HG03565 (cell line): ENCODE results near the gene MRPS10.
A peak's percentile ranks its signal among the peaks of the same experiment; 100 is the strongest.

Experiments used
- ATAC-seq: cut with Tn5 transposase; IDR thresholded peaks from one replicate; pipeline ENCODE4 v1.9.1; 2021; ENCODE audit warnings: mild to moderate bottlenecking, moderate library complexity; ENCODE audit not compliant: unreplicated experiment

MRPS10 gene

GRCh38 chr6:42217519-42218367 is at the start of gene MRPS10:
MRPS10 (minus strand) TSS chr6:42217861; CDS start chr6:42217849, 12 bp downstream.
- ATAC-seq = peak; percentile 78

GRCh38 chr6:42266538-42266937 is 48.9 kb upstream of the MRPS10 start:
- ATAC-seq = no peak

DNA sequence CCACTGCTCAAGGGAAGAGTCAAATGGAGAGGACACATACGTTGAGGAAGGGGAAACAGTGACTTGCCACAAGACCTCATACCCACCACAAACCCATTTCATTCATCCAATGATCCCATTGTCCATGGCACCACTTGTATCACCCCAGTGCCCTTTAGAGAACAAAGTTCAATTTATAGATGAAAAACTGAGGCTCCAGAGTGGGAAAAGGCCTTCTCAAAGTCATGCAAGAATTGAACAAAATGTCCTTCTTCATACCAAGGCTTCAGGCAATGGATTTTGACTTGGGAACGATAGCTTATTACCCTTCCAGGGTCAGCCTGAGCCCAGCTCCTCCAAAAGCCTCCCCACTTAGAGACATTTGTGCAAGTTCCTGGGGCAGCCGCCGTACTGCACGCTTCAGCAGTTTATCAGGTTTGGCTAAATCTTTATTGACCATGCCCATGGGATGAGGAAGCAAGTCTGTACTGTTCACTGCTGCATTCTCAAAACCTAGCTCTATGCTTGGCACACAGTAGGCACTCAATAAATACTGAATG is 47.3 kb upstream of the MRPS10 start:
- ATAC-seq = no peak

DNA sequence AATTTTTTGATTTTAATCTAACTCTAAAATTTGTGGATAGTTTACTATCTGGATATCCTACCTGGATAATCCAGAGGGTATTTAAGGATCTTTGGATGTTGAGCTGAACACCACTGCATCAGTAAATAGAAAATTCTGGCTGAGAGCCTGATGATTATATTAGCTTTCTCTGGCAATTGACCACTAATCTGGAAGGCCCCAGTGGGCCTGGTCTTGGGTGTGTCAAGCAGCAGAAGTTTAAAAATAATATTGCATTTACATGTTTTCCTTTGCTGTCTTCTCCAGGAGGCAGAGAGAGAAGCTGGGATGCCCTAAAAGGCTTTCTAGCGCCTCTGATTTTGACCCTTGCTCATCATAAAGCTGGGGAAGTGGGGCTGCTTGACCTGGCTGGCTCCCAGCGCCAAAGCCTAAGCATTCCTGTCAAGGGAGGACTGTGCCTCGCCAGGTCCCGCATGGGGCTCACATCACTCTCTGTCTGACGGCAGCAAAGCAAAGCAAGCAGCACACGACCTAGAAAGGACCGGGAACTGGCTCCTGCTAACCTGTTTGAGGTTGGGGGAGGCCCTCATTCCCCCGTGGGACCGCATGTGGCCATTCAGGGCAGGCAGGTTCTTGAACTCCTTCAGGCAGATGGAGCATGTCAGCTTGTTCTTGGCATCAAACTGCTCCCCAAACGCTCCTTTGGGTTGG is 46.6 kb upstream of the MRPS10 start:
- ATAC-seq = no peak

GRCh38 chr6:42263165-42263728 is 45.6 kb upstream of the MRPS10 start:
- ATAC-seq = no peak

- ATAC-seq = no peak
Measured at GRCh38 chr6:42260972-42261371, 43.3 kb upstream of the MRPS10 start.

DNA sequence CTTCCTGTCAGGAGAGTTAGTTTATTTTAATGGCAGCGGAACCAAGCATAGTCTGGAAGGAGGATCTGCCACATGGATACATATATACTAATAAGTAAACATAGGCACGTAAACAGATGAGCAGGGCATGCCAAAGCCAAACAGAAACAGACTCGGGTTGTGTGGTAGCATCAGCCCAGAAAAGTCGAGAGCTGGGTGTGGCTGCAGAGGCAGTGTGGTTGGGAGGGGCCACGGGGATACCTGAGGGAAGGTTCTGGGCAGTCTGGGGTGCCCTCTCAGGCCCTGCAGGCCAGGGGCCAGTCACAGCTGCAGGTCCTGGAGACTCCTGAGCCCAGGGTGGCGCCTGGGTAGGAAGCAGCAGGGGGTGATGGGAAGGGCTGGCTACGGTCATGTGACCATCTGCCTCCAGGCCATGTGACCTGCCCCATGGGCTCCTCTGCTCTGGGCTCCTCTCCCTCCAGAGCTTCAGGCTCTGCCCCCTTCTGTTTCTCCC is 42.8 kb upstream of the MRPS10 start:
- no peak for ATAC-seq

- ATAC-seq = no peak
Measured at GRCh38 chr6:42259841-42260395, 42.3 kb upstream of the MRPS10 start.

- no peak for ATAC-seq
Measured at GRCh38 chr6:42259286-42259685, 41.6 kb upstream of the MRPS10 start.

GRCh38 chr6:42257614-42258013 is 40.0 kb upstream of the MRPS10 start:
- no peak for ATAC-seq

- ATAC-seq = no peak
Measured at GRCh38 chr6:42257063-42257462, 39.4 kb upstream of the MRPS10 start.

- ATAC-seq = no peak
Measured at GRCh38 chr6:42255050-42255449, 37.4 kb upstream of the MRPS10 start.

DNA sequence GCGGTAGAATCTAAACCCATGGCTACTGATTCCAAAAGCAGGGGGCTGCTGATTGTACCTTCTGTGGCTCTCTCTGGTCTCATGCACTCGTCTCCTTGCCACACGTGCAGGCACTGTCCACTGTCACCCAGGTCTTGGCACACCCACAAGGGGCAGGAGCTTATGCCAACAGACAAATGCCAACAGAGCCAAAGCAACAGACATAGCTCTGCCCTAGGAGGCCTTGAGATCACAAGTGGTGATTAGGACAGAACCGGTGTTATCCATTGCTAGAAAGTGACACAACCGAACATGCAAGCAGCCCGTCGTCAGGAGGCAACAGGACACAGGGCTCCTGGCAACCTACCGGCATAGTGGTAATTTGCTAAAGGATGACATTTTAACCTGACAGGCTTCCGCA is 36.8 kb upstream of the MRPS10 start:
- no peak for ATAC-seq

- no peak for ATAC-seq
Measured at GRCh38 chr6:42251911-42252637, 34.4 kb upstream of the MRPS10 start.

GRCh38 chr6:42251500-42251899 is 33.8 kb upstream of the MRPS10 start:
- no peak for ATAC-seq

GRCh38 chr6:42250274-42250931 is 32.7 kb upstream of the MRPS10 start:
- ATAC-seq = no peak

DNA sequence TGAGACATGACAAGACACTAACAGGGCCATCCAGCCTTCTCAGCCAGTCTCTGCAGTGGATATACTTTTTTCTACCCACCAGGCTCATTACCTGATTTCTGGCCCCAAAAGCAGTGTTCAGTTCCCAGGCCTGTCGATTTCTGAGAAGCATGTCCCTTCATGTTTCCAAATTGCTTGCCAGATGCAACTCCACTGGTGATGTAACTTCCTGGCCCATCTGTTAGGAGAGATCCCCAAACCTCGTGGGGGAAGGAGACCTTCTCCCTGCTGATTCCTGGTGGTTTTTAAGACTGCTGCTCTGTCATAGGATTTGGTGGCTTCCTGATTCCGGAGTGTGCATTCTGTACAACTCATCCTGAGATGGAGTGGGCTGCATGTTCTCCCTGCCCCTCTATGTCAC is 31.6 kb upstream of the MRPS10 start:
- ATAC-seq = no peak

DNA sequence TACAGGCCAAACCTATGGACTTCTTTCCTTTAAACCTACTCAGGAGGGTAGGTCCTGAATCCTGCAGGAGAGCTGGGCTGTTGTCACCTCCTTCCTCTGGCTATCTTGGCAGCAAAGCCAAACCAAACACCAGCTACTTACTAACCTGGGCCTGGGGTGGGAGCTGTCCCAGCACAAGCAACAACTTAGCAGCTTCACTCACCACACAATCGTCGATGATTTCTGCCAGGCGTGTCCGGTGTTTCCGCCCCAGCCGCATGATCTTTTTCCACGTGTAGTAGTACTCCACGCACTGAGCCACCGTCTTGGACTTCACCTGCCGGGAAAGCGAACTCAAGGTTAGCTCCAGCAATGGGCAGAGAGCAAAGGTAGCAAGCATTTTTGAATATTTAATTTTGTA is 25.4 kb upstream of the MRPS10 start:
- ATAC-seq = no peak

DNA sequence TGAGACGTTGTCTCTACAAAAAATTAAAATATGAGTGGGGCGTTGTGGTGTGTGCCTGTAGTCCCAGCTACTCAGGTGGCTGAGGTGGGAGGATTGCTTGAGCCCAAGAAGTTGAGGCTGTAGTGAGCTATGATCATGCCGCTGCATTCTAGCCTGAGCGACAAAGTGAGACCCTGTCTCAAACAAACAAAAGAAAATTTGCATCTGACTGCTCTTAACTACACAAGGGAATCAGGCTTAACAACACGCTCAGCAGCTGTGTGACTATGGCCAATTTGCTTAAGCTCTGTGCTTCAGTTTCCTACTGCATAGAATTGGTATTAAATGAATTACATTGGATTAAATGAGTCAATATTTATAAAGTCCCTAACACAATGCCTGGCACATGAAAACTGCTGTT is 24.3 kb upstream of the MRPS10 start:
- ATAC-seq = no peak

GRCh38 chr6:42239736-42240375 is 22.2 kb upstream of the MRPS10 start:
- ATAC-seq = no peak
